HG02840 (cell line): Measurements from ENCODE around the gene KLF13.
A peak's percentile ranks its signal among the peaks of the same experiment; 100 is the strongest.

Source experiments
- ATAC-seq: cut with Tn5 transposase; IDR thresholded peaks from one replicate; pipeline ENCODE4 v1.9.1; 2021; ENCODE audit warnings: mild to moderate bottlenecking, moderate library complexity, moderate number of reproducible peaks; ENCODE audit not compliant: unreplicated experiment, low FRiP score

Gene KLF13

DNA sequence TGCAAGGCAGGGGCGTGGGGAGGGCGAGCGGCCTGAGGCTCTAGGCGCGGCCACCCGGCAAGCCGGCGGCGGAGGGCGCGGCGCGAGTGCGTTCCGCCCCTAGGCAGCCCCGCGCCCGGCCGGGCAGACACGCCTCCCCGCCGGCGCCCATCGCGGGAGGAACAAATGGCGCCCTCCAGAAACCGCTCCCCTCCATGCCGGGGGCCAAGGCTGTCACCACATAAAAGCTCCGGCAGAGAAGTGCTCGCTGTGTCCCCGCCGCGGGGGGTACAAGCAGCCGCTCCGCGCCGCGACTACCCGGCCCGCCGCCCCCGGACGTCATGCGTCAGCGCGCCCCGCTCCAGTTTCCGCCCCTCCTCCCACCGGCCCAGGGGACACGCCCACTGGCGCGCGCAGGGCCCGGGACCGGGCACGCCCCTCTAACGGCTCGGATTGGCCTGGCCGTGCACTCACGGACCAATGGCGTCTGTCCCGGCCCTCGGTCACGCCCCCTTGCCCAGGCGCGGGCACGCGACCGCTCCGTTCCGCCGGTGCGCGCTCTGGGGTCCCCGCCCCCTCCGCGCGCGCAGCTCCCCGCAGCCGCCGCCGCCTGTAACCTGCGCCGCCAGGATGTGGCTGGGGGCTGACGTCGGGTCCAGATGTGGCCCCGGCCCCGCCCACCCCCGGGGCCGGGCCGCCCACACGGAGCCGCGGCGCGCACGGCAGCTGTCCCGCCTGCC, at the start of gene KLF13:
Gene KLF13, plus strand, starts transcription at position 680 of the 719 bp plus-strand sequence. CDS start 378 bp downstream, outside the sequence.
- peak; percentile 61 for ATAC-seq

DNA sequence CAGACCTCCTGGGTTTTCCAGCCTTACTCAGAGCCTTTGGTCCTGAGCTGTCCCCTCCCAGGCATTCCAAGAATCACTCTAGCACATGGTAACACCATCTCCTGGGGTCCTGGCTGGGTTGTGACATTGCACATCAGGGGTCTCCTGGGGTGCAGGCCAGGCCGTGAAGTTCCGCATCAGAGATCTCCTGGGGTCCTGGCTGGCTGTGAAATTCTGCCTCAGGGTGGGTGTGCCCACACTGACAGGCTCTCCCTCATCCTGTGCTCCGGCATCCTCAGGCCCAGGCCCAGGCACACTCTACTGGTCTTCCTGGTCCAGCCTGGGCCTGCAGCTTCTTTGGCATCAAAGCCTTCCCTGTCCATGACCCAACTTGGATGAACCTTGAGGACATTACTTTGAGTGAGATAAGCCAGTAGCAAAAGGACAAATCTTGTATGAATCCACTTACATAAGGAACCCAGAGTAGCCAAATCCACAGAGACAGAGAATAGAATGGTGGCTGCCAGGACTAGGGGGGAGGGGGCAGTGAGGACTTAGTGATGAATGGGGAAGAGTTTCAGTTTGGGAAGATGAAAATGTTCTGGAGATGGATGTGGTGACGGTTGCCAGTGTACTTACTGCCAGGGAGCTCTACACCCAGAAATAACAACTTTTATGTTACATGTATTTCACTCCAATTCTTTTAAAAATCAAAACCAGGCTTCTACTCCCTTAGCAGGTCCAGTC, 49.1 kb upstream of the KLF13 start:
- no peak for ATAC-seq

DNA sequence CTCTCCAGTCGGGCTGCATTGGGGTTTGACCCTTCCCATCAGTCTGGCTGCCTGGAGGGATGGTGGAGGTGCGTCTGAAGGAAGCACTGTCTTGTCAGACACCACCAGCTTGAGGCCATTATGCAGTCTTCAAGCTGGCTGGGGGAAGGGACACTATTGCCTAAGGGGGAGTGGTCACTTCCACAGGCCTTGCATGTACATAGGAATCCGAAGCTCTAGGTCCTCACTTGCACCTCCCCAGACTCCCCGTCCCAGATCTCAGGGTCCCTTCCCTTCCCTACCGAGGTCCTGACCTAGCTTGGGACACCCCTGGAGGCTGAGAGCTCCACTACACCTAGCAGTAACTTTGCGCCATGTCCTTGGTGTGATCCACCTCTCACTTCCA, 48.6 kb upstream of the KLF13 start:
- ATAC-seq = no peak

DNA sequence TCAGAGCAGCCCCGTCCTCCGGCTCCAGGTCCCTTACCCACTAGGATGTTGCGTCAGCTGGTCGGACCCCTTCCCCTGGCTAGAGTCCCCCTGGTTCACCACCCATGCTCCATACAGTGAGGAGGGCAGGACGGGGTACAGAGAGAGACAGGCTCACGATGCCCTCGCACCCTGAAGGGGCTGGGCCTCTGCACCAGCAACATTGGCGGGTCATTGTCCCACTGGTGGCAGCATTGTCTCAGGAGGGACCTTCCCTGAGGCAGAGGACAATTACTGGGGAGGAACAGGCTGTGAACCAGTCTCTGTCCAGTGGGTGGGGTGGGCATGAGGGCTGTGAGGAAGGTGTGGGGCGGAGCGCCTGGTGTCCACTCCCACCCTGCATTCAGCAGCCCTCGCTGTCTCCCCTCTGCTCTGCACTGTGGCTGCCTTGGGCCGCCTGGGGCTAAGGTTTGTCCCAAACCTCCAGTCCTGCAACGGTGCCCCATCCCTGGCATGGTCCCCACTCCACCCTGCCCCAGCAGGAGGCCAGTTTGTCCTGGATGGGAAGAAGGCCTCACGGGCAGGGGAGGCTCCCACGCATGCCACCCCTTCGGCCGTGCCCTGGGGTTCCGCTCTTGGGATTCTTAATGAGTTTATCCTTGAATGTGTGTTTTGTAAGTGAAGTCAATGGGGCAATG, 48.0 kb upstream of the KLF13 start:
- ATAC-seq = no peak

DNA sequence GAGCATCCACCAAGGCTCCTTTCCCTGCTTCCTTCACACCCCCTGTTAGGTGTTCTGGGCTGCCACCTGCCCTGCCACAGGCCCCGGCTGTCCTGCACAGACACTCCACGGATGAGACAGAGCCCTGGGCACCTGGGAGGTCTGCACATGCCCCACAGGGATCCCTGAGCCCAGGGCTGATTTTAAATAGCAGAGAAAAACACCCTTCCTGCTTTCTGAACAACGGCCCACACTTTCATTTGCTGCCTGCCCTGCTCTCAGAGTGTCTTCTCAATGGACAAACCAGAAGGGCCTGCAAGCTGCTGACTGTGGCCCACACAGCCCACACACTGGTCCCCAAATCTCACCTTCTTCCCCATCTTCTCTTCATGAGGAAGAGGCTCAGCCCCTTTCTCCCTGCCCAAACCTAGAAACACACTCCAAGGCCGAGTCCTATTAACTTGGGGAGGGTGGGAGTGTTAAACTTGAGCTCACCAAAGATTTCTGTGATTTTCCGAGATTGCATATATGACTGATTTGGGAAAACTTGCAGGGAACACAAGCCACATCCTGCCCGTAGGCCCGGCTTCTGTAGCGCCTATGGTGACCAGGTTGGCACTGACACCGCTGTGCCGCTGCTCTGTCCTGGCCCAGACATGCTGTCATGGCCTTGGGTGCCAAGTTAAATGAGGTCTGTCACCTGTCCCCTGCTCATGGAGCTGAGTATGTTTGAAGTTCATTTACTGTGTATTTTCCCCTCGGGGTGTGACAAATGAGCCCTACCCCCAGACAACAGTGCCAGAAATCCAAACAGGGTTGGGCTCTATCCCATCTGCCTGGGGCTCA, 47.2 kb upstream of the KLF13 start:
- ATAC-seq = no peak

DNA sequence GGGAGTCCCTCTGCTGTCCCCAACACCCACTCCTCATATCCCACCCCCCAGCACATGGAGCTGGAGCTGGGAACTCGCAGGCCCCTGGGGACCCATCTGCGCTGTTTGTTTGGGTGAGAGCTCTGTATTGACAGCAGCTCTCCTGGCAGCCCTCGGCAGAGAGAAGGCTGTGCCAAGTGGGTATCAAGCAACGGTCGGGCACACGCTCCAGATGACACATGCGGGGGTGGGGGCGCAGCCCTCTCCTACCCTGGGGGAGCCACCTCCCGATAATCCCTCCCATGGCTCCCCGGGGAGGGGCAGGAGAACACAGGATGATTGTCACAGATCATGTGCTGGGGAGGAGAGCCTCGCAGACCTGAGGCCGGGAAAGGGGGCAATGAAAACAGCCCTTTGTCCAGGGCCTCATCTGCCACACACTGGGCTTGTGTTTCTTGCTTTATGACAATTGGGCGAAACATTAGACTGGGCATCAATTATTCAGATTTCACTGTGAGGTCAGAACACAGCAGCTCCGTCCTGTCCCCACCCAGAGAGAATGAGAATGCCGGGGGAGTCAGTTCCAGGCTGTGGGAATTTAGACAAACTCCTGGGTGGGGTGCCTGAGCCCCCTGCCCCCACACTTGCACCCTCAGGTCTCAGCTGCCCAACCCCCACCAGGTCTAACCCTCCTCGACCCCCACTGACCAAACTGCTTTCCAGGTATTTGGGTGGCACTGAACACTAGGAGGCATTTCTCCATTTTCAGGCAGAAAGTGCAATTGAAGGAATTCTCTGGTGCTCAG, 46.4 kb upstream of the KLF13 start:
- no peak for ATAC-seq

DNA sequence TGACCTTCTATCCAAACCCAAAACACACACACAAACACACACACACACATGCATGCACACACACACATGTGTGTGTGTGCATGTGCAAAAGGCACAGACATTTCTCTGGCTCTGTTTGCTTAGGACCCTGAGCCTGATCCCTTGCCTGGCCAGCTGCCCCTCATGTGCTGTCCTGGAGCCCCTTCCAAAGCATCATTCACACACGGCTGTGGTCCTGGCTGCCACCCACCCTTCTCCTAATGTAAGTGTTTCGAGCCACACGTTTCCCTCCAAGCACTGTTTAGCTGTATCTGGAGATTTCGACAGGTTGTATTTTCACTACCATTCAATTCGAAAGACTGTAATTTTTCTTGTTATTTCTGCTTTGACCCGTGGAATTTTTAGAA, 45.8 kb upstream of the KLF13 start:
- ATAC-seq = no peak

DNA sequence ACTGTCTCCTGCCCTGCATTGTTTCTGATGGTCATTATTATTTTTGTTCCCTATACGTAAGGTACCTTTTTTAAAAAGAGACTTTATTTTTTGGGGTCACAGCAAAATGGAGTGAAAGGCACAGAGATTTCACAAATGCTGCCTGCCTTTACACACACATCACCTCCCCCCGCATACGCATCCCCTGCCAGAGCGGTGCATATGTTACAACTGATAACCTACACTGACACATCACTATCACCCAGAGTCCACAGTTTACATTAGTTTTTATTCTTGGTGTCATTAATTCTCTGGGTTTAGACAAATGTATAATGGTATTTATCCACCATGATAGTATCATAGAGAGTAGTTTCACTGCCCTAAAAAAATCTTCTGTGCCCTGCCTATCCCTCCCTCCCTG, 43.6 kb upstream of the KLF13 start:
- no peak for ATAC-seq

DNA sequence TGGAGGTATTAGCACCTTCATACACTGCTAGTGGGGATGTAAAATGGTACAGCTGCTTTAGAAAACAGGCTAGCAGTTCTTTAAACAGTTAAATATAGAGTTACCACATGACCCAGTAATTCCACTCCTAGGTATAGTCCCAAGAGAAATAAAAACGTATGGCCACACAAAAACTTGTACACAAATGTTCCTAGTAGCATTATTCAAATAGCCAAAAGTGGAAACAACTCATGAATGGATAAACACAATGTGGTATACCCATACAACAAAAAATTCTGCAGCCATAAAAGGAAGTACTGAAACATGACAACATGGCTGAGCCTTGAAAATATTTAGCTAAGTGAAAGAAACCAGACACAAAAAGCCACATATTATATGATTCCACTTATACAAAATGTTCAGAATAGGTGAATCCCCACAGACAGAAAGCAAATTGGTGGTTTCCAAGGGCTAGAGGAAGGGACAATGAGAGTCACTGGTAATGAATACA, 40.8 kb upstream of the KLF13 start:
- peak; percentile 86 for ATAC-seq

DNA sequence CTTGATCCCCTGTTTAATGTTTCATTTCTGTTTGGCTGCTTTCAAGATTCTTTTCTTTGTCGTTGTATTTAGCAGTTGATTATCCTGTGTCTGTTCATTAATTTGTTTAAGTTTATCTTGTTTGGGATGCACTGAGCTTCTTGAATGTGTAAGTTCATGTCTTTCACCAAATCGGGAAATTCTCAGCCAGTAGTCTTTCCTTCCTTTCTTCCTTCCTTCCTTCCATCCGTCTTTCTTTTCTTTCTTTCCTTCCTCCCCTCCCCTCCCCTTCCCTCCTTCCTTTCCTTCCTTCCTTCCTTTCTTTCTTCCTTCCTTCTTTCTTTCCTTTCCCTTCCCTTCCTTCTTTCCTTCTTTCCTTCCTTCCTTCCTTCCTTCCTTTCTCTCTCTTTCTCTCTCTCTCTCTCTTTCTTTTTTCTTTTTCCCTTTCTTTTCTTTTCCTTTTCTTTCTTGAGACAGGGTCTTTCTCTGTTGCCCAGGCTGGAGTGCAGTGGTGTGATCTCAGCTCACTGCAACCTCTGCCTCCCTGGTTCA, 35.5 kb upstream of the KLF13 start:
- ATAC-seq = no peak

DNA sequence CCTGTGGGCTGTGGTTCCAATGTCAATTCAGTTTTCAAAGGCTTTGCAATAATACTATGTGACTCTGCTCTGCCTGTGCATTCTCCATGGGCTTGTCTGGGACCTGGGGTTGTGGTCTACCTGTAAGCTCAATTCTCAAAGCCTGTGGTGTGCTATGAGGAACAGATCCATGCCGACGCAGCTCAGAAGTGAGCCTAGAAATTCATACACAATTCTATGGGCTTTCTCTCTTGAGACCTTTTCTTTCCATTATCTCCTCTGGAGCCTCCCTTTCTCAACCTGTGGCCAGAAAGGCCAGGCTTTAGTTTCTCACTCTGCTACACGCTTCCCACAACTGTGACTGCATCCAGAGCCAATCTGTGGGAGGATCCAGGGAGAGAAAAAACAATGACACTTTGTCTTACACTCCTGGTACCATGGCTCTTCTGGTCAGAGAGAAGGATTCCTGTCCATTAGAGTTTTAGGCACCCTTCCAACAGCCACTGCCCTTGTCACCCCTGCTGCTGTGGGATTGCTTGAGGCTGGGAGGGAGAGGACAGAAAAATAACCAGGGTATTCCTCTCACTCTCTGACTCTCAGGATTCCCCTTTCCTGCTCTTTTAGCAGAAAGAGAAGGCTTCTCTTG, 34.1 kb upstream of the KLF13 start:
- ATAC-seq = no peak

DNA sequence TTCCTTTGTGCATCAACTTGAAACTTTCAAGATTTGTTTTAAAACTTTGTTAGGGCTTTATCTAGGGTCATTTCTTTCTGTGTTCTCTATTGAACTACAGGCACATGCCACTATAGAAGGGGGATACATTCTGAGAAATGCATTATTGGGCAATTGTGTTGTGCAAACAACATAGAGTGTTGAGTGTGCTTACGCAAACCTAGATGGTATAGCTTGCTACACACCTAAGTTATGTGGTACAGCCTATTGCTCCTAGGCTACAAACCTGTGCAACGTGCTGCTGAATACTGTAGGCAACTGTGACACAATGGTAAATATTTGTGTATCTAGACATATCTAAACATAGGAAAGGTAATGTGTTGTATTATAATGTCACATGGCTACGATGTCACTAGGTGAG, 33.0 kb upstream of the KLF13 start:
- no peak for ATAC-seq

DNA sequence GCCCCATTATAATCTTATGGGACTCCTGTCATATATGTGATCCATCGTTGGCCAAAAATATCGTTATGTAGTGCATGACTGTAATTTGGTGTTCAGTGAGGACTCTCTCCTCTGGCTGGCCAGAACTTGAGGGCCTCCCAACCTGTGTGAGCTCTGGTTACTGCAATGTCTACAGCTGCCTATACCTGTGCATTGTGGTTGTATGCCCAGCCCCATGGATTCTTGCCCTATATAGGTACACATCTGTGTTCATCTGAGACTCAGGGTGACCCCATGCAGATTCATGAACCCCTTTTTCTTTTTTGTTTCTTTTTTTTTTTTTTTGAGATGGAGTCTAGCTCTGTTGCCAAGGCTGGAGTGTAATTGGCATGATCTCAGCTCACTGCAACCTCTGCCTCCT, 32.6 kb upstream of the KLF13 start:
- no peak for ATAC-seq

DNA sequence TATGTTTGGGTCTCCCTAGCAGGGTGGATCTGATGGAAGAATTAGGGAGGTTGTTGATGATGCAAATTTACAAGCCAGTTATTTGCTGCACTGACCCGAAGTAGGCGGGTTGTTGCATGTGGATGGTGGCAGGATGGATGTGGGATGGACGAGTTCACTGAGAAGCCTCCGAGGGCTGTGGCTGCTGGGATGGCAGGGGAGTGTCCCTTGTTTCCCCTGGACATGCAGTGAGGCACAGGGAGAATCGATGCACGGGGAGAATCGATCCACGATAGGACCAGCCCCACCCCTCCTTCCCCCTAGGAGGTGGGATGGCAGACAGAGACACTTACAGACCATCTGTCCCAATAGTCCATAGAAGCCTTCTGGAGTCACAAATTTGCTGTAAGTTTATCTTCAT, 31.0 kb upstream of the KLF13 start:
- ATAC-seq = no peak

DNA sequence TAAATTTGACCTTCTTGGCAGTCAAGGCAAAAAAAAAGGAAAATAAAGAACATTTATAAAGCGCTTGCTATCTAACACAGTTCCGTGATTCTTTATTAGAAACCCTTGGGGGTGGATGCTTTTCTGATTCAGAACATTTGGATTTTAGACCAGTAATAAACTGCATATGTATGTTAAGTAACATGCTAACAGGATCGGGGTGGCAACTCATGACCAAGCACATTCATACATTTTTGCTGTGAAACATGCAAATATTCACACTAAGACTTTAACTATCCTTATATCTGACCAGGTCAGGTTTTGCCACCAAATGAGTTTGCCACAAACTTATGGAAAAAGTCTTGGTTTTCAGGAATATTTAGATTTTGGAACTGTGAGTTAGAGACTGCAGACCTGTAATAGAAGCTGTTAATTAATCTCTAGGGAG, 30.4 kb upstream of the KLF13 start:
- ATAC-seq = no peak

DNA sequence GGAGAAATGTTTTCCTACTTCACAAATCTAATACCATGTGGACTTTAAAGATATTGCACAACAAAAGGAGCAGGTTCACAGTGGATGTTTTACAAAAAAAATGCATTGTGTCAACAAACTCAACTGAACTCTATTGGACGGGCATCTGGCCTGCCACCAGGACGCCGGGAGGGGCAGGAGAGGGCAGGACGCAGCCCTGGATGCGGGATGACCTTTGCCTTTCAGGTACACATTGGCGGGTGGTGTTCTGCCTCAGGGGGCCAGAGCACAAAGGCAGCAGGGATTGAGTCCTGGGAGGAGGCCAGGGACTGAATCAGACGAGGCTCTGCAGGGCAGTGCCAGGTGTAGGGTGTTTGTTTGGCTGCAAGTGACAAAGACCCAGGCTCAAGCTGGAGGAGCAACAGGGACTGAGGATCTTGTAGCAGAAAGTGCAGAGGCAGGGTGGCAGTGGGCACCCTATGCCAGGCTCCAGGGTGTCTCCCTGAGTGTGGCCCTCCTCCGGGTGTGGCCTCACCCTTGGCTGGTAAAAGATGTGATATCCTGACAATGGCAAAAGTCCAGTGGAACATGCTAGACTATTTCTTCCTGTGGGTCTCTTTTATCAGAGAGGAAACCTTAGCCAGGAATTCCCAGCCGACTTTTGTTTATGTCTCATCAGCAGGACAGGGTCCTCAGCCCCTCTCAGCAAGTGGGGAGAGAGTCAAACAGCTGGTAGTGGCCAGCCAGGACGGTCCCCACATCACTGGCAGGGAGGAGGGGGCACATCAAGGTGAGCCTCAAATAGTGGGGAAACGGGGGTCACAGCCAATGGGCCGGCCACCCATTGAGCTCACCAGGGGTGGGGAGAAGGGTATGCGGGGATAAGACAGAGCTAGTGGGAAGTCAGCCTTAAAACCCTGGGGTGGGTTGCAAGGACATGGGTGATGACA, 29.7 kb upstream of the KLF13 start:
- ATAC-seq = no peak

DNA sequence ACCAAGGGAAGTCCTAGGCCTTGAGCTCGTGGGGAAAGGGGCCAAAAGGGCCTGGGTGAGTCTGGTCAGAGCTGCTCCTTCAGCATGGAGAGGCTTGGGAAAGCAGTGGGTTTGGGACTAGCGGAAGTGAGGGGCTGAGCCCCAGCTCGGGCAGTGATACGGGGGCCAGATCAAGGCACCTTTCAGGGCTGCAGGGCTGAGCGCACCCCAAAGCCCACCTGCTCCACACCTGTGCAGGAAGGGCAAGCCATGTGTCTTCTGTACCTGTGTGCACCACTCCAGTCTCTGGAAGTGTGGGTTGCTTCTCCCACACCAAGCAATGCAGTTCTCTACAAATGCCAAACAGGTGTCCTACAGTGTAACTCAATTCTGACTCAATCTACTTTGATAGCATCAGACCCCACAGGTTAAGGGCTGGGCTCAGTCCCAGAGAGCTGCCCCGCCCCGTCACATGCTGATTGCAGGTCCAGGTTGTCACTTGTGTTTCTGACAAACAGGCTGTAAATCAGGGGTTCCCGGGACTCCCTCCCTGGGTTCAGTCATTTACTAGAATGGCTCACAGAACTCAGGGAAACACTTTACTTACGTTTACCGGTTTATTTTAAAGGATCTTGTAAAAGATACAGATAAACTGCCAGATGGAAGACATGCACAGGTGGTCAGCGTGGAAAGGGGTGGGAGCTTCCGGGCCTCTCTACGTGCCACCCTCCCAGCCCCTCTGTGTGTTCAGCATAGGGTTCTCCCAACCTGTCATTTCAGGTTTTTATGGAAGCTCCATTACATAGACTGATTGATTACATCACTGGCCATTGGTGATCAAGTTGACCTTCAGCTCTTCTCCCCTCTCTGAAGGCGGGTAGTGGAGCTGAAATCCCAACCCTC, 28.8 kb upstream of the KLF13 start:
- no peak for ATAC-seq
